NB4 (cell line): ENCODE results near the gene CCL11.
A peak's percentile ranks its signal among the peaks of the same experiment; 100 is the strongest.

ENCODE experiments used
- DNase-seq: peaks from one replicate; pipeline ENCODE4 v3.0.0; 2010; ENCODE audit warnings: low read depth
- H3K4me3 ChIP-seq: one replicate; pipeline ENCODE4 v1.5.1; 2011; ENCODE audit warnings: mild to moderate bottlenecking, low read depth, low read length, moderate library complexity
- MYC ChIP-seq: IDR thresholded peaks from 2 replicates; pipeline ENCODE4 v1.6.1; 2011; ENCODE audit warnings: low read depth, low read length
- POLR2A ChIP-seq: IDR thresholded peaks from 2 replicates; pipeline ENCODE4 v1.6.1; 2011; ENCODE audit warnings: mild to moderate bottlenecking; ENCODE audit not compliant: insufficient read length; ENCODE audit errors: extremely low read depth
- TF ChIP-seq, protein P1 (sequence below): IDR thresholded peaks from 2 replicates; pipeline ENCODE4 v1.6.1; 2011; ENCODE audit warnings: low read depth, low read length
- TF ChIP-seq, protein P2 (sequence below): IDR thresholded peaks from one replicate; pipeline ENCODE4 v1.5.1; 2012; ENCODE audit warnings: low read depth, low read length

Gene CCL11

DNA sequence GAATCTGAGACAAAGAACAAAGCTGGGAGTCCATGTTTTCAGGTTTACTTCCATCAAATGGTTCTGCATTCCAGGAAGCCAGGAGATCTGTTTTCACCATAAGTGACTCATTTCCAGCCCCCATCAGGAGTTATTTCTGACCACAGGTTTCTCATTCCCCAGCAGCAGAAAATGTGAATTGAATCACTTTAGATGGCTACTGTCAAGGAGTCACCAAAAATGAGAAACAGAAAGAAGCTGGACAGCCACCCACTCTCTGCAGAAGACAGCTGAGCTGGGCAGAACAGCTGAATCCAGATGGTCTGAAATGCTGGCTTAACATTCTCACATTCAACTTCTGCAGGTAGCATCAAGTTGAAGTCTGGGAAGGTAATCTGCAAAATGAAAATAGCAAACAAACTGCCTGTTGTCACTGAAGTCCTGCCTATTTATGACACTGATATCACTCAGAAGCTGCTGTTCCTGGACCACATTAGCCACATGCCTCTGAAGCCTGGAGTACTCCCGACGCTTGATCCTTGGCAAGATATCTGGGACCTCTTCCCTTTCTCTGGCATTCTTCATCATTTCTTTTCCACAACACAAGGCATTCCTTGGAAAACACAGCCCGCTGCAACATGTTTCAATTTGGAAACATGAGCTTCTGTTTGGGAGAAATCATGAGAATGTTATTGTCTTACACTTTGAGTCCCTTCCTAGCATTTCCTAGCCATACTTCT lies 15.3 kb downstream of the CCL11 start:
- peak; percentile 17 for DNase-seq
- TF ChIP-seq, protein P1, sequence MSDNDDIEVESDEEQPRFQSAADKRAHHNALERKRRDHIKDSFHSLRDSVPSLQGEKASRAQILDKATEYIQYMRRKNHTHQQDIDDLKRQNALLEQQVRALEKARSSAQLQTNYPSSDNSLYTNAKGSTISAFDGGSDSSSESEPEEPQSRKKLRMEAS: no peak
- TF ChIP-seq, protein P2, sequence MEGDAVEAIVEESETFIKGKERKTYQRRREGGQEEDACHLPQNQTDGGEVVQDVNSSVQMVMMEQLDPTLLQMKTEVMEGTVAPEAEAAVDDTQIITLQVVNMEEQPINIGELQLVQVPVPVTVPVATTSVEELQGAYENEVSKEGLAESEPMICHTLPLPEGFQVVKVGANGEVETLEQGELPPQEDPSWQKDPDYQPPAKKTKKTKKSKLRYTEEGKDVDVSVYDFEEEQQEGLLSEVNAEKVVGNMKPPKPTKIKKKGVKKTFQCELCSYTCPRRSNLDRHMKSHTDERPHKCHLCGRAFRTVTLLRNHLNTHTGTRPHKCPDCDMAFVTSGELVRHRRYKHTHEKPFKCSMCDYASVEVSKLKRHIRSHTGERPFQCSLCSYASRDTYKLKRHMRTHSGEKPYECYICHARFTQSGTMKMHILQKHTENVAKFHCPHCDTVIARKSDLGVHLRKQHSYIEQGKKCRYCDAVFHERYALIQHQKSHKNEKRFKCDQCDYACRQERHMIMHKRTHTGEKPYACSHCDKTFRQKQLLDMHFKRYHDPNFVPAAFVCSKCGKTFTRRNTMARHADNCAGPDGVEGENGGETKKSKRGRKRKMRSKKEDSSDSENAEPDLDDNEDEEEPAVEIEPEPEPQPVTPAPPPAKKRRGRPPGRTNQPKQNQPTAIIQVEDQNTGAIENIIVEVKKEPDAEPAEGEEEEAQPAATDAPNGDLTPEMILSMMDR: no peak
- TF ChIP-seq MYC (no peak), POLR2A (no peak)

DNA sequence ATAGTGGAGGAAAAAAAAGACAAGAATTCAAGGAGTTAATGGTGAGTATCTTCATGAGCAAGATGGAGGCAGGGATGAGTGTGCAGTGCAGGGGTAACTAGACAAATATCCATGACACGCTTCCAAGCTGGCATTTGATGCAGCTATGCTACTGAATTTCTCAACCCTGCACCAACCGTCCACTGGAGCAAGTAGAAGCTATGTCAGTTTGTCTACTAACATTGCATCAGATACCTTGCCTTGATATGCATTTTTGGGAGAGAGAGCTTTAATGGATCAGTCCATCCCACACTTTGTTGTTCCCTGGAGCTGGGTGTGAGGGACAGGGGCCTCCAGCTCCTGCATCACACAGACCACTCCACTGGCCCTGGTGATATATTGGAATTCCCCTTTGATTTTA lies 16.4 kb downstream of the CCL11 start:
- no peak for DNase-seq
- H3K4me3 ChIP-seq: no peak overlapping the region
- TF ChIP-seq MYC (no peak), POLR2A (no peak)
- TF ChIP-seq, protein P1: no peak
- TF ChIP-seq, protein P2: no peak

More for the DNA sequence above, 15.3 kb downstream of the CCL11 start:
- no peak overlapping the region for H3K4me3 ChIP-seq

DNA sequence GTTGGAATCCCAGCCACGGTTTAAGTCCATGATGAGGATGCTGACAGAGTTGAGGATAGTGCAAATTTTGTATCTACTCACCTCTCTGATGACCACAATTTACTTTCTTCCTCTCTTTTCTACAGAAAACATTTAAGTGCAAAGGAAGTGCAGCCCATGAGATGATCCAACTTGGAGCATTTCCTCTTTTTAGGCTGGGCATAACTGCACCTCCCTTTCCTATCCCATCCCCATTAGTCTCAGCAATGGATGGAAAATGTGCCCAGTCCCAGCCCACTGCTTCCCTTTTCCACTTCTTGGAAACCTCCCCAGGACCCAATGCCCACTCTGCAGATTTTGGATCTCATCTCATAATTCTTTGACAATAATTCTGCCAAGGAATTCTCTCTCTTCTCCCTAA lies 17.1 kb downstream of the CCL11 start:
- TF ChIP-seq MYC: no peak
- TF ChIP-seq, protein P2: no peak
- TF ChIP-seq, protein P1: no peak
- TF ChIP-seq POLR2A: no peak
- no peak overlapping the region for H3K4me3 ChIP-seq
- DNase-seq: no peak

DNA sequence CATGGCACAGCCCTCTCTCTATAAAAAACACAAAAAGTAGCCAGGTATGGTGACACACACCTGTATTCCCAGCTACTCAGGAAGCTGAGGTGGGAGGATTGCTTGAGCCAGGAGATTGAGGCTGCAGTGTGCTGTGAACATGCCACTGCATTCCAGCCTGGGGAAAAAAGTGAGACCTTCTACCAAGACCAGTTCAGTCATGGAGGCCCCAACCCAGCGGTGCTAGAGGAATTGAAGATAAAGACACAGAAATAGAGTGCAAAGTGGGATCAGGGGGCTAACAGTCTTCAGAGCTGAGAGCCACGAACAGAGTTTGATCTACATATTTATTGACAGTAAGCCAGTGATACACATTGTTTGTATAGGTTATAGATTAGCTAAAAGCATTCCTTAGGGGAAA lies 18.1 kb downstream of the CCL11 start:
- DNase-seq: no peak

DNA sequence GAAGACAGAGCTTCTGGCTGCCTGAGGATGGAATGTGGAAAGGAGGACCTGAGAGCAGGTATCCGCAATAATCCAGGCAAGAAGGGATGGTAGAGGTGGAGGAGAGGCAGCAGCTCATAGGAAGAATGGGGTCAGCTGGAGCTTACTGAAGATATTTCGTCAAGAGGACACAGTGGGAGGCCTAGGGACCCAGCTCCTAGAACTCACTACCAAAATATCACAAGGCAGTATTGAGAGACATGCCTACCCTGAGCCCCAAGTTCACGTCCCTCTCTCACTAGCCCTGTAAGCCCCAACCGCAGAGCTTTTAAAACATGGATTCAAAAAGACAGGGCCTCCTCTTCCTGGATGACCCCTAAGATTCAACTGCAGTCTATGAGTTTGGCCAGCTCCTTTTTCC lies 19.5 kb downstream of the CCL11 start:
- DNase-seq: no peak
- TF ChIP-seq MYC (no peak), POLR2A (no peak)
- TF ChIP-seq, protein P2: no peak
- TF ChIP-seq, protein P1: no peak
- H3K4me3 ChIP-seq: no peak overlapping the region

More for the DNA sequence above, 18.1 kb downstream of the CCL11 start:
- H3K4me3 ChIP-seq: no peak overlapping the region
- TF ChIP-seq MYC (no peak), POLR2A (no peak)
- TF ChIP-seq, protein P1: no peak
- TF ChIP-seq, protein P2: no peak
